A549 (cell line): ENCODE measurements around the gene ATL2. TPM values are rescaled to one million over a fixed set of nuclear protein-coding genes. Genes with fewer than 3 reads are reported as not detected.

Experiments
- ATAC-seq, 2 experiments: fragments of 200-7000 bp in 1 of 2; fragments of >200 bp in 1 of 2; cut with Nextera tagmentation in 1 of 2; cut with Tn5 transposase in 1 of 2; 3 replicates each; pipeline versions ENCODE4 v1.8.0 to v1.9.1; 2018 to 2020; ENCODE audit warnings: mild to moderate bottlenecking in 1 of 2, moderate library complexity in 1 of 2
- CTCF ChIA-PET: fragments of 300-600 bp; sonication (Branson Sonifier 250); formaldehyde crosslinking; extraction: SDS; loops from one replicate; lab custom pipeline; 2021; ENCODE audit warnings: antibody characterized with exemption, inconsistent platforms; lab: Yijun Ruan, JAX
- POLR2A ChIA-PET: fragments of 350-600 bp; formaldehyde crosslinking; extraction: SDS; loops from one replicate; lab custom pipeline; 2021; ENCODE audit warnings: antibody characterized with exemption, inconsistent platforms; lab: Yijun Ruan, JAX
- DNase-seq, 2 experiments: peaks; one replicate each; pipeline versions ENCODE4 v3.0.0 to v3.0.0-alpha.2; 2011 to 2016; ENCODE audit warnings: low read depth in 1 of 2, low spot score in 1 of 2
- FAIRE-seq: peaks from 2 replicates; lab custom pipeline; 2011; peaks lifted over from hg19 to GRCh38; lab: Jason Lieb, UNC
- H3K27ac ChIP-seq, 2 experiments: fragments of >200 bp; sonication (Bioruptor Twin); formaldehyde crosslinking; 3 replicates each; pipeline ENCODE4 v1.5.1; 2016 to 2017
- H3K4me1 ChIP-seq: fragments of >200 bp; sonication (Bioruptor Twin); formaldehyde crosslinking; 3 replicates; pipeline ENCODE4 v1.6.1; 2016
- H3K4me2 ChIP-seq: fragments of >200 bp; sonication (Bioruptor Twin); formaldehyde crosslinking; 3 replicates; pipeline ENCODE4 v1.6.1; 2016
- H3K4me3 ChIP-seq: fragments of >200 bp; sonication (Bioruptor Twin); formaldehyde crosslinking; 3 replicates; pipeline ENCODE4 v1.5.1; 2016
- H3K9me3 ChIP-seq: fragments of >200 bp; sonication (Bioruptor Twin); formaldehyde crosslinking; 3 replicates; pipeline ENCODE4 v1.6.1; 2016
- BHLHE40 ChIP-seq: IDR thresholded peaks from 2 replicates; pipeline ENCODE4 v1.6.1; 2012; ENCODE audit warnings: low read depth, low read length, inconsistent platforms
- CBX8 ChIP-seq: fragments of 200-600 bp; sonication (generic); IDR thresholded peaks from 2 replicates; pipeline ENCODE4 v1.6.1; 2016
- CEBPB ChIP-seq, 2 experiments: fragments of >200 bp in 1 of 2; sonication (Bioruptor Twin) in 1 of 2; formaldehyde crosslinking in 1 of 2; IDR thresholded peaks; 2 replicates each; pipeline ENCODE4 v1.6.1; 2012 to 2016
- CHD2 ChIP-seq: fragments of 150-350 bp; IDR thresholded peaks from 2 replicates; pipeline ENCODE4 v1.6.1; 2014; ENCODE audit warnings: low read length; ENCODE audit not compliant: partially characterized antibody
- CHD4 ChIP-seq: fragments of 200-600 bp; sonication (generic); IDR thresholded peaks from 2 replicates; pipeline ENCODE4 v1.6.1; 2016; ENCODE audit warnings: antibody characterized with exemption, mild to moderate bottlenecking, borderline replicate concordance
- EHF ChIP-seq: fragments of 250-450 bp; sonication (Bioruptor Pico); IDR thresholded peaks from 2 replicates; pipeline ENCODE4 v1.5.0; 2020; ENCODE audit warnings: mild to moderate bottlenecking
- EP300 ChIP-seq, 2 experiments: fragments of >200 bp; sonication (Bioruptor Twin); formaldehyde crosslinking; IDR thresholded peaks; 2 replicates in 1 of 2; 3 replicates in 1 of 2; pipeline ENCODE4 v1.6.1; 2016 to 2017
- ESRRA ChIP-seq: fragments of 150-350 bp; IDR thresholded peaks from 2 replicates; pipeline ENCODE4 v1.6.1; 2014; ENCODE audit warnings: mild to moderate bottlenecking, low read length, borderline replicate concordance
- FOXS1 ChIP-seq: fragments of 250-450 bp; sonication (Bioruptor Pico); IDR thresholded peaks from 2 replicates; pipeline ENCODE4 v1.5.0; 2020; ENCODE audit warnings: mild to moderate bottlenecking, moderate library complexity
- HOXA7 ChIP-seq: fragments of 250-450 bp; sonication (Bioruptor Pico); IDR thresholded peaks from 2 replicates; pipeline ENCODE4 v1.5.0; 2020; ENCODE audit warnings: mild to moderate bottlenecking, moderate library complexity
- HOXB5 ChIP-seq: fragments of 250-450 bp; sonication (Bioruptor Pico); IDR thresholded peaks from 2 replicates; pipeline ENCODE4 v1.5.0; 2020; ENCODE audit warnings: mild to moderate bottlenecking, moderate library complexity
- JUN ChIP-seq, 2 experiments: fragments of >200 bp; sonication (Bioruptor Twin); formaldehyde crosslinking; IDR thresholded peaks; 2 replicates in 1 of 2; 3 replicates in 1 of 2; pipeline ENCODE4 v1.6.1; 2016 to 2017
- KDM1A ChIP-seq: fragments of 200-600 bp; sonication (generic); IDR thresholded peaks from 2 replicates; pipeline ENCODE4 v1.6.1; 2016; ENCODE audit warnings: low read depth, mild to moderate bottlenecking
- MAZ ChIP-seq: fragments of 150-350 bp; IDR thresholded peaks from 2 replicates; pipeline ENCODE4 v1.6.1; 2014; ENCODE audit warnings: antibody characterized with exemption, low read depth, low read length, borderline replicate concordance
- NPAS2 ChIP-seq: fragments of 250-450 bp; sonication (Bioruptor Pico); IDR thresholded peaks from 2 replicates; pipeline ENCODE4 v1.8.0; 2022; ENCODE audit warnings: mild to moderate bottlenecking, moderate library complexity, borderline replicate concordance
- PHF8 ChIP-seq: fragments of 200-600 bp; sonication (generic); IDR thresholded peaks from 2 replicates; pipeline ENCODE4 v1.6.1; 2016; ENCODE audit warnings: low read depth, mild to moderate bottlenecking, antibody characterized with exemption, moderate library complexity, borderline replicate concordance
- POLR2AphosphoS2 ChIP-seq: conservative IDR thresholded peaks from 2 replicates; pipeline ENCODE4 v1.6.1; 2012; ENCODE audit warnings: low read length, improper control_type of control experiment, inconsistent platforms
- RFX5 ChIP-seq: fragments of 450-650 bp; IDR thresholded peaks from 2 replicates; pipeline ENCODE4 v1.7.1; 2014; ENCODE audit warnings: antibody characterized with exemption, mild to moderate bottlenecking, moderate library complexity
- TFCP2L1 ChIP-seq: fragments of 250-450 bp; sonication (Bioruptor Pico); IDR thresholded peaks from 2 replicates; pipeline ENCODE4 v1.5.0; 2021; ENCODE audit warnings: mild to moderate bottlenecking
- TP53 ChIP-seq: fragments of 250-450 bp; sonication (Bioruptor Pico); IDR thresholded peaks from 2 replicates; pipeline ENCODE4 v1.5.0; 2021; ENCODE audit warnings: mild to moderate bottlenecking, moderate library complexity
- ZC3H11A ChIP-seq: fragments of 450-650 bp; IDR thresholded peaks from 2 replicates; pipeline ENCODE4 v1.6.1; 2014; ENCODE audit warnings: antibody characterized with exemption, mild to moderate bottlenecking
- WGBS: methylation state at CpG from one replicate; pipeline ENCODE4 v1.1.6; 2017; ENCODE audit errors: missing lambda C conversion rate; 5-methylcytosine and 5-hydroxymethylcytosine counted together
- polyA plus RNA-seq, 4 experiments: library from polyadenylated mRNA; depleted of rRNA in 3 of 4; stranded (reverse); fragments of >200 nt; fragmentation: RNase III in 1 of 4; extraction: RNeasy Plus Mini Kit Qiagen cat#74134 plus additional on column Dnase treatment in 1 of 4; gene quantifications; 2 replicates in 3 of 4; 3 replicates in 1 of 4; pipeline ENCODE4 v1.2.3, GENCODE V29; 2011 to 2017
- TF ChIP-seq, protein P1 (sequence below): fragments of >200 bp; sonication (Bioruptor Twin); formaldehyde crosslinking; IDR thresholded peaks from 3 replicates; pipeline ENCODE4 v1.5.1; 2016

The ATL2 gene
- polyA plus RNA-seq, 2 of the 4 experiments (the other 2 are of a cell fraction), result 77.6 to 85.3 TPM

DNA sequence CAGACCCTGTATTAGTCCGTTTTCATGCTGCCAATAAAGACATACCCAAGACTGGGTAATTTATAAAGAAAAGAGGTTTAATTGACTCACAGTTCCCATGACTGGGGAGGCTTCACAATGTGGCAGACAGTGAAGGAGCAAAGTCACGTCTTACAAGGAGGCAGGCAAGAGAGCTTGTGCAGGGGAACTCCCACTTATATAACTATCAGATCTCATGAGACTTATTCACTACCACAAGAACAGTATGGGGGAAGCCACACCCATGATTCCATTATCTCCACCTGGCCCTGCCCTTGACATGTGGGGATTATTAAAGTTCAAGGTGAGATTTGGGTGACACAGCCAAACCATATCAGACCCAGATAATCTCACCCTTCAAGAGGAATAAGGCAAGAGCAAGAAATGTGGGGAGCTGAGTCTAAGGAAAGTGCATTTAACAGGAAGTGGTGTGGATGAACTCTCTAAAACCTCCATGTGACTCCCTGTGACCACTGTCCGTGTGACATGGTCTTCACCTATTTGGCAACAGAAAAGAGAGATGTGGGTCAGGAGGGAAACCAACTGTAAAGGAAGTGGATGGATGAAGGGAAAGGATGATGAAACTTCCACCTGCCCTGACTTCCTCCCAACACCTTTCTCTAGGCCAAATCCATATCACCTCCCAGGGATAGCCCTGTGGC is 110.6 kb downstream of the ATL2 start:
- 65% methylated on average over 3 of the region's 3 CpGs for WGBS
- ChIA-PET CTCF (interaction anchor here (0.9 to 6.0 kb wide), 4 partner anchors 10 to 285 kb away, joined by 3 to 32 read pairs (median 3); partner anchors contain the start of gene CYP1B1), POLR2A (no interaction called here)
- Histone ChIP-seq H3K4me3 (no peak overlapping the region), H3K27ac (no peak overlapping the region), H3K4me1 (no peaks in the 10 kb centered on the region), H3K4me2 (no peak overlapping the region), H3K9me3 (no peaks in the 10 kb centered on the region)
- TF ChIP-seq, protein P1, sequence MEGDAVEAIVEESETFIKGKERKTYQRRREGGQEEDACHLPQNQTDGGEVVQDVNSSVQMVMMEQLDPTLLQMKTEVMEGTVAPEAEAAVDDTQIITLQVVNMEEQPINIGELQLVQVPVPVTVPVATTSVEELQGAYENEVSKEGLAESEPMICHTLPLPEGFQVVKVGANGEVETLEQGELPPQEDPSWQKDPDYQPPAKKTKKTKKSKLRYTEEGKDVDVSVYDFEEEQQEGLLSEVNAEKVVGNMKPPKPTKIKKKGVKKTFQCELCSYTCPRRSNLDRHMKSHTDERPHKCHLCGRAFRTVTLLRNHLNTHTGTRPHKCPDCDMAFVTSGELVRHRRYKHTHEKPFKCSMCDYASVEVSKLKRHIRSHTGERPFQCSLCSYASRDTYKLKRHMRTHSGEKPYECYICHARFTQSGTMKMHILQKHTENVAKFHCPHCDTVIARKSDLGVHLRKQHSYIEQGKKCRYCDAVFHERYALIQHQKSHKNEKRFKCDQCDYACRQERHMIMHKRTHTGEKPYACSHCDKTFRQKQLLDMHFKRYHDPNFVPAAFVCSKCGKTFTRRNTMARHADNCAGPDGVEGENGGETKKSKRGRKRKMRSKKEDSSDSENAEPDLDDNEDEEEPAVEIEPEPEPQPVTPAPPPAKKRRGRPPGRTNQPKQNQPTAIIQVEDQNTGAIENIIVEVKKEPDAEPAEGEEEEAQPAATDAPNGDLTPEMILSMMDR, result no peak
- no peak for TF ChIP-seq CHD2
- TF ChIP-seq POLR2AphosphoS2, result no peak
- no peak for TF ChIP-seq ESRRA
- TF ChIP-seq CEBPB (IDR thresholded peaks at IDR 0.05), result no peak
- TF ChIP-seq ZC3H11A, result no peak
- no peak for TF ChIP-seq RFX5
- TF ChIP-seq CBX8, result no peak
- no peak for TF ChIP-seq KDM1A
- no peak for TF ChIP-seq NPAS2 (CRISPR knock-in tag)
- no peak for DNase-seq
- FAIRE-seq, result no peak
- no peak for ATAC-seq

DNA sequence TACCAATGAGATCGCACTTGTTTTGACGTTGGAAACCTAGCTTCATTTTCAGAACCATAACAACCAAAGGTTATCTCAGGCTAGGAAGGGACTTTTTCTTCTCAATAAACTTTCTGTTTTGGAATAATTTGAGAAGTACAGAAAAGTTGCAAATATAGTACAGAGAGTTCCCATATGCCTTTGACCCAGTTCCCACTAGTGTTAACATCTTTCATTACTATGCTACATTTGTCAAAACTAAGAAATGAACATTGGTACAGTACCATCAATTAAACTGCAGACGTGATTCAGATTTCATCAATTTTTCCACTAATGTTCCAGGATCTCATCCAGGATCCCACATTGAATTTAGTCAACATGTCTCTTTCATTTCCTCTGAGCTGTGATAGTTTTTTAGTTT is 111.6 kb downstream of the ATL2 start:
- Histone ChIP-seq H3K4me1 (no peaks in the 10 kb centered on the region), H3K9me3 (no peaks in the 10 kb centered on the region), H3K4me2 (no peak overlapping the region), H3K4me3 (no peak overlapping the region), H3K27ac (no peak overlapping the region)
- no peak for TF ChIP-seq MAZ
- no peak for TF ChIP-seq HOXA7 (CRISPR knock-in tag)
- no peak for TF ChIP-seq JUN (IDR thresholded peaks at IDR 0.05)
- no peak for TF ChIP-seq EP300 (IDR thresholded peaks at IDR 0.05)
- TF ChIP-seq HOXB5 (CRISPR knock-in tag), result no peak
- no peak for TF ChIP-seq CHD4
- TF ChIP-seq, protein P1, result no peak
- TF ChIP-seq TP53 (CRISPR knock-in tag), result no peak
- no peak for TF ChIP-seq RFX5
- TF ChIP-seq PHF8, result no peak
- no peak for TF ChIP-seq ESRRA
- no peak for TF ChIP-seq FOXS1 (CRISPR knock-in tag)
- TF ChIP-seq TFCP2L1 (CRISPR knock-in tag), result no peak
- TF ChIP-seq POLR2AphosphoS2, result no peak
- TF ChIP-seq BHLHE40, result no peak
- no peak for TF ChIP-seq EHF
- DNase-seq (no peak), ATAC-seq (no peak), FAIRE-seq (no peak)
- 91% methylated on average over 3 of the region's 3 CpGs for WGBS
- POLR2A ChIA-PET, result no interaction called here
- CTCF ChIA-PET, result interaction anchor here (1.0 to 6.0 kb wide), 4 partner anchors 11 to 387 kb away, joined by 3 to 32 read pairs (median 3); no protein-coding TSS in a partner anchor
